T1000 (cell line): ENCODE data around the gene SAA1.

Source experiments
- DNase-seq: peaks from one replicate; lab custom pipeline; 2025; ENCODE audit warnings: mixed read lengths; lab: John Stamatoyannopoulos, UW

Gene SAA1

DNA sequence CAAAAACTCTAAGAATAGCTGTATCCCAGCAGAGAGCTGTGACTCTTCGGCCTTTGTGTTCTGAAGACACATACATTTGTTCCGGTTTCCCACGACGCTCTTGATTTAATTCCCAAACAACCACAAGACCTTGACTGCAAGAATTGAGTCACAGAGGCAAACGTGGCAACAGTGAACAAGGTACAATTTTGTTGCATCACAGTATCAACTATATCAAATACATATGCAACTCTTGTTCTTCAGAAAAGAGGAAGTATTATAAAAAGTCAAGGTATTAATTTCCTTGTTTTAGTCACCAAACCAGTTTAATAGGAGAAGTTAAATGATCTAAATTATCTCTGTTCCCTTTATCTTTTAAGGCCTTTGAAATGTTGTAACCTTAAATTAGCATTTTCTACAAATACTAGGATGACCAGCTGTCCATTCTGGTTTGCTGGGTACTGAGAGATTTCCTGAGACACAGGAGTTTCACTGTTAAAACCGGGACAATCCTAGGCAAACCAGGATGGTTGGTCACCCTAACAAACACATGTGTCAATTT is 44.8 kb downstream of the SAA1 start:
- DNase-seq, result no peak

DNA sequence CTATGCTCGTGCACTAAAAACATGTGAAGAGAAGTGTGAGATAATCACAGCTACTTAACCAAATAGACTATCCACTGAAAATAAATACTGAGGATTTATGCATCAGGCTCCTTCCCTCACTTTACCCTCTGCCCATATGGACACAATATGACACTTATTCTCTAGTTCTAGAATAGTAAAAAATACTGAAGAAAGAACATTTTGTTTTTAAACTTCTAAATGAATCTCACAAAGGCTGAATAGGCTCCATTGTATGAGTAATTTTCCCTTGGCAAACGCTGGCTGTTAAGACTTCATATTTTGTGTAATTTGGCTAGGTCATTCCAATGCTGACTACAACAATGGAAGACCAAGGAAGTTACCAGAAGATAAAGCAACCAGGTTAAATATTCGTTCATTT is 45.9 kb downstream of the SAA1 start:
- no peak for DNase-seq

DNA sequence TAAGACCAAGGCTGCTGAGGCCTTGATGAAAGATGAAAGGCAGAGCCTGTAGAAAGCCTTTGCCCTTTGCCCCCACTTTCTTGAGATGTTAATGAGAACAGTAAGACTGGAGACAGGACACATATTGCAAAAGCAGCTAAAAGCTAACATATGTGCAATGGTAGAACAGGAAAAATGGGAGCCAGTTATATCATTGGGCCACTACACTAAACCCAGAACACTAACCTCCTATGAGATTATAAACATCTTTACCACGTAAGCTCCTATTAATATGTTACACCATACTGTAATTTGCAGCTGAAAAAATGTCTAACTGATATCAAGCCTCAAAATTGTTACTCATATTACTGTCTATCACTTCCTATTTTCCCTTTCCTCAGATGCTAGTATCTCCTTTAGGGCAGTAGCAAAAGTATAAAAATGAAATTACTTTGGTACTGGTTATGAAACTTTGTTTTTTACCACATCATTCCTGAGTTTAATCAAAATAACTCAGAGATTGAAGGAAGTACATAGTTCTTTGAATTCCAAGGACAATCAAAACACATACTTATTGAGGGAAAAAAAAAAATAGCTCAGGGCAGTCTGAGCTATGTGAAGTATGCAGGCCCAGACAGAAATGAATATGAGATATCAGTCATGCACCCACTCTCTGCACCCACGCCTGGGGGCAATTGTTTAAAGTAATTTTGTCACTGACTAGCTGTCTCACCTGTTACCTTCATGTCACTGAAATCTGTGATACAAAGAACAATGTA is 46.8 kb downstream of the SAA1 start:
- DNase-seq, result no peak

DNA sequence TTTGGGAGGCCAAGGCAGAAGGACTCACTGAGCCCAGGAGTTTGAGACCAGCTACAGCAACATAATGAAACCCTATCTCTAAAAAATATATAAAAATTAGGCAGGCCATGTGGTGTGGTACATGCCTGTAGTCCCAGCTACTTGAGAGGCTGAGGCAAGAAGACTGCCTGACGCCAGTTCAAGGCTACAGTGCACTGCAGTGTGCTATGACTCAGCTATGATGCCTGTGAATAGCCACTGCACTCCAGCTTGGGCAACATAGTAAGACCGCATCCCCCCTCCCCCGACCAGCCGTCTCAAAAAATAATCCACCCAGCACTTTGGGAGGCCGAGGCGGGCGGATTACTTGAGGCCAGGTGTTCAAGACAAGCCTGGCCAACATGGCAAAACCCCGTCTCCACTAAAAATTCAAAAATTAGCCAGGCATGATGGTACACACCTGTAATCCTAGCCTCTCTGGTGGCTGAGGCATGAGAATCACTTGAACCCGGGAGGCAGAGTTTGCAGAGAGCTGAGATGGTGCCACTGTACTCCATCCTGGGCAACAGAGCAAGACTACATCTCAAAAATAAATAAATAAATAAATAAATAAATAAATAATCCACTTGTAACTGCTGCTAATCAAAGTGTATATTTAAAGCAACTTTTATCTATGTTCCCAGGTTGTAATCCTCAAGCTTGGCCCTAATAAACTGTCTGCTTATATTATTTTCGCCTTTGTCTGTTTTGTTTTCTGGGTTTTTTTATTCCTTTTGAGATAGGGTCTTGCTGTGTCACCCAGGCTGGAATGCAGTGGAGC is 48.1 kb downstream of the SAA1 start:
- DNase-seq, result no peak

DNA sequence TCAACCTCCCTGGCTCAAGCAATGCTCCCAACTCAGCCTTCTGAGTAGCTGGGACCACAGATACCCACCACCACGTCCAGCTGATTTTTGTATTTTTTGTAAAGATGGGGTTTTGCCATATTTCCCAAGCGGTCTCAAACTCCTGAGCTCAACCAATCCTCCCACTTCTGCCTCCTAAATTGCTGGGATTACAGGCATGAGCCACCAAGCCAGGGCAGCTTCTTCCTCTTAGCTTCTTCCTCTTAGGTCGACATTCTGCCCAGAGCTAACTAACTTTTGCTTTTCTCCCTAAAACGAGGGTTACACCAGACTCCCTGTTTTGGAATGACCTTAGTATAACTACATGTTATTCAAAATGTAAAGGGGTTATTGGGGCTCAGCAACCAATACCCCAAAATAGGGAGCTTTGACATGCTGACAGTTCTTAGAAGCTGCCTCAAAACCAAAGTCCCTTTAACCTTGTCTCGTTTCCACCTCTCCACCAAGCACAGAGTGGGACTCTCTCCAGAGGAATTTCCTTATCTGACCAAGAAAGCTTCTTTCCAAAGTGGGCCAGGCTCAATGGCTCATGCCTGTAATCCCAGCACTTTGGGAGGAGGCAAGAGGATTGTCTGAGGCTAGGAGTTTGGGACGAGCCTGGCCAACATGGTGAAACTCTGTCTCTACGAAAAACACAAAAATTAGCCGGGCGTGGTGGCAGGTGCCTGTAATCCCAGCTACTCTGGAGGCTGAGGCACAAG is 48.9 kb downstream of the SAA1 start:
- DNase-seq, result no peak

DNA sequence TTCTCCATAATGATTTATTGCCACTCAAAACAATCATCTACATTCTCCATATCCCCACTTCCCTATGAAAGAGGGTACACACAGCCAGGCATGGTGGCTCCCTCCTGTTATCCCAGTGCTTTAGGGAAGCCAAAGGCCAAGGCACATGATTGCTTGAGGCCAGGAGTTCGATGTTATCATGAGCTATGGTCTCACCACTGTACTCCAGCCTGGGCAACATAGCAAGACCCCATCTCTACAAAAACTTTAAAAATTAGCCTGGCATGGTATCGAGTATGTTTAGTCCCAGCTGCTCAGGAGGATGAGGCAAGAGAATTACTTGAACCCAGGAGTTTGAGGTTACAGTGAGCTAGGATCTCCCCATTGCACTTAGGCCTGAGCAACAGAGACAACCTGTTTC is 49.8 kb downstream of the SAA1 start:
- DNase-seq, result no peak

DNA sequence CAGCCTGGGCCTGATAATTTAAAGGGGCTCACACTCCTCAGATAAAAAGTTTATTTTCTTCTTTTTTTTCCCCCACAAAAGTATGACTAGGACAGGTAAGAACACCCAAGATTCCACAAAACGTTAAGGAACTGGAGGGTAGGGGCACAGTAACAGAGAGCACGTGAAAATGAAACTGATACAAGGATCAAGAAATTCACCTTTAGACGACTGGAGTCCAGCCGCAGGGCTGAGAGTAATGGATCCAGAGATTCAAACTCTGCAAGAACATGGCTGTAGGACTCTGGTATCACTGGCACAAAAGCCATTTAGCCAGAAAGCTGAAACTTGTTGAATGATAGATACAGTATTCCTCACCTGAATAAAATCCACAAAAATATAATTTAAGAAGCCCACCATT is 51.5 kb downstream of the SAA1 start:
- DNase-seq, result no peak
